HG02759 (cell line): ENCODE results near the gene LIN9.

ENCODE experiments used
- ATAC-seq: cut with Tn5 transposase; IDR thresholded peaks from one replicate; pipeline ENCODE4 v1.9.1; 2021; ENCODE audit warnings: mild to moderate bottlenecking, moderate library complexity; ENCODE audit not compliant: unreplicated experiment

LIN9 gene

DNA sequence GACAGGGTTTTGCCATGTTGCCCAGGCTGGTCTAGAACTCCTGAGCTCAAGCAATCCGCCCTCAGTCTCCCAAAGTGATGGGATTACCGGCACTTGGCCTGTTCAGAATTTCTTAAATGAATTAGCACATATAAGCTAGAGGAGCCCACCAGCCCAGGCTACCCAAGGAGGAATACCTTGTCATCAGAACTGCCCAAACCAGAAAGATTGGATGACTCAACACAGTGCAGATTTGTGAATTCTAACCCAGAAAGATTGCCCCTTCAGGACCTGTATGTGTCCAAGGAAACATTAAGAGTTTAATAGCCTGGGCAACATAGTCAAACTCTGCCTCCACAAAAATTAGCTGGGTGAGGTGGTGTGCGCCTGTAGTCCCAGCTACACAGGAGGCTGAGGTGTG is 14.0 kb upstream of the LIN9 start:
- no peak for ATAC-seq

- ATAC-seq: no peak
These were observed 12.0 kb upstream of the LIN9 start for GRCh38 chr1:226320930-226321329.

DNA sequence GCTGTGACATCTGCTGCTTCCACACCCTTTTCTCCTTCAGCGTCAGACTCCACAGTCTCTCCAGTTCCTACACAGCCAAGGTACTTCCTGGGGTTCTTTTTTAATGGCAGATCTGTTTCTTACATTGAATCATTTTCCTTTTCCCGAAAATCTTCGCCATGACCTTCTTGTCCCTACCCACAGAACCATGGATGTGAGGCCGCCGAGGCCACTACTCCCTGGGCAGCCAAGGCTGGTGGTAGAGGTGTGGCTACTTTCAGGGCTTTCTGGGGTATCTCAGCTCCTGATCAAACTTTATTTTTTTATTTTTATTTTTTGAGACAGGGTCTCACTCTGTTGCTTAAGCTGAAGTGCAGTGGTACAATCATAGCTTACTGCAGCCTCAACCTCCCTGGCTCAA is 9.5 kb upstream of the LIN9 start:
- ATAC-seq: no peak

- ATAC-seq: no peak
These were observed 5.1 kb upstream of the LIN9 start for GRCh38 chr1:226314055-226314454.

- ATAC-seq: no peak
These were observed 3.1 kb upstream of the LIN9 start for GRCh38 chr1:226312065-226312464.

GRCh38 chr1:226311376-226311775 is 2.4 kb upstream of the LIN9 start:
- no peak for ATAC-seq

DNA sequence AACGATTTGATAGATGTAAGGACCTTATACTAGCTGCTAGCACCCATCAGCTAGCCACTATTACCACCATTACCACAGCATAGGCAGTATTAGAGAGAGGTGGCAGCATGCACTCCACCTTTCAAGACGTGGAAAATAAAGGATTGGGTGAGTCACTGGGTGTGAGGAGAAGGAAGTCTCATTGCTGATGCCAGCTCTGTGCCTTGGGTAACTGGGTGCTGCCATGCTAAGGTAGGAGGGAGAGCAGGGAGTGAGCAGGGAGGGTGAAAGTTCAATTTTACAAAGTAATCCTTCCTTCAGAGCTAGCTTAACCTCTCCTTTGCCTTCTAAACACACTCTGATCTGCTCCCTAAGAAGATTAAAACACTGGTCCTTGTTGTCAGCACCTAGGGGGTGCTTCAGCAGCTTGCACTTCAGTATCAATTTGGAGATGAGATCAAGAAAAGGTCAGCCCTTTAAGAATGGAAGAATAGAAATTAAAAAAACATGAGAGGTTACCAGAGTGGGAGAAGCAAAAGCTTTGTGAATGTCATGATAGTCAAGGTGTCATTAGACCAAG is 1.8 kb upstream of the LIN9 start:
- no peak for ATAC-seq

DNA sequence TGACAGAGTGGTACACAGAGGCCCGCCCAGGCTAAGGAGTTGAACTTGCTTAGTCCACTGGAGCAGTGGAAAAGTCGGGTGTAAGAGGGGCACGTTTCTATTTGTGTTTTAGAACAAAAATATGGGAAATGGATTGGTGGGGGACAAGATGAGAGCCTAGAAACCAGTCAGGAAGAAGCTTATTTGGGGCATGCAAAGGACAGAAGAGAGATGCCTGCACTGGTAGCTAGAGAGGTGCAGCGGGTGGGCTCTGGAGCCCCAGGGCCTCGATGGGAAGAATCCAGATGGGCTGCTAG is 1.2 kb upstream of the LIN9 start:
- ATAC-seq: no peak

DNA sequence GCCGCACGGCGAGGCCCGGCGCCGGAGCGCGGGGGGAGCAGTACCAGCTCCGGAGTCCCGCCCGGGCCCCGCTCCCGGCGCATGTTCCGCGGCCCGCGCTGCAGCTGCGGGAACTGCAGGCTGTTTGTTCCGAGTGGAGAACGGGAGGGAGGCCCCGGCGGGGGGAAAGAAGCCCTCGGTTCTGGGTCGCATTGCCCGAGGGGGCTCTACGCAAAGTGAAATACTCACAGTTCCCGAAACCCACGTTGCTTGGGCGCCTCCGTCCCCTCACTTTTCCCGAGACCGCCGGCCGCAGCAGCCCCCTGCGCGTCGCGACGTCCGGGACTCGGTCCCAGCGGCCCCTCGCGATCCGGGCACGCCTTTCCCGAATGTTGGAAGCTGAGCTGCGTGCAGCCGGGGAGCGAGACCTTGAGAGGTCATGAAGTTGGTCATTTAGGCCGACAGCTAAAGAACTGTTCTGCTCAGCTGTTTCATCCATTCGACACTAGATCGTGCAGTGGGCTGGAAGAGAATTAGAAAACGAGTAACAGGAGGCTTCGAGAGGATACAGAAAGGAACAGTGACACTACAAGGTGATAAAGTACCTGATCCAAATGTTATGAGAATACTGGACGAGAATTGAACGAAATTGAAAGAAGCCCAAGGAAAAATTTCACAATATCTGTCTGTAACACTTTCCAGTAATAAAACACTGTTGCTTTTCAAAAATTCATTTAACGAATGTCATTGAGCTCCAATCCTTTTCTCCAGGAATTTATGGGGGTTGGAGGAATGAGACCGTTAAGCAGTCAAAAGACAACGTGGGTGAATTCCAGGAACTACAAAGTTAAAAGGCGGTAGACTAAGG is 657 bp upstream of the LIN9 start:
- peak; percentile 24 for ATAC-seq

- peak; percentile 18 for ATAC-seq
These were observed 720 bp downstream of the LIN9 start for GRCh38 chr1:226308166-226308722.

GRCh38 chr1:226306425-226306824 is 2.5 kb downstream of the LIN9 start:
- ATAC-seq: no peak

DNA sequence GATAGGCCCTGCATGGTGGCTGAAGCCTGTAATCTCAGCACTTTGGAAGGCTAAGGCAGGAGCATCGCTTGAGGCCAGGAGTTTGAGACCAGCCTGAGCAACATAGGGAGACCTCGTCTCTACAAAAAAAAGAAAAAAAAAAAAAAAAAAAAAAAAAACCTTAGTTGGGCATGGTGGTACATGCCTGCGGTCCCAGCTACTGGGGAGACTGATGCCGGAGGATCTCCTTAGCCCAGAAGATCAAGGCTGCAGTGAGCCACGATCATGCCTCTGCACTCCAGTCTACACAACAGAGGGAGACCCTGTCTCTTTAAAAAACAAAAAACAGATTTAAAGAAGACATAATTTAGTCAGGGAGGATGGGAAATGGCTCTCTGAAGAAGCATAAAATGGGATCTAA is 3.8 kb downstream of the LIN9 start:
- ATAC-seq: no peak

DNA sequence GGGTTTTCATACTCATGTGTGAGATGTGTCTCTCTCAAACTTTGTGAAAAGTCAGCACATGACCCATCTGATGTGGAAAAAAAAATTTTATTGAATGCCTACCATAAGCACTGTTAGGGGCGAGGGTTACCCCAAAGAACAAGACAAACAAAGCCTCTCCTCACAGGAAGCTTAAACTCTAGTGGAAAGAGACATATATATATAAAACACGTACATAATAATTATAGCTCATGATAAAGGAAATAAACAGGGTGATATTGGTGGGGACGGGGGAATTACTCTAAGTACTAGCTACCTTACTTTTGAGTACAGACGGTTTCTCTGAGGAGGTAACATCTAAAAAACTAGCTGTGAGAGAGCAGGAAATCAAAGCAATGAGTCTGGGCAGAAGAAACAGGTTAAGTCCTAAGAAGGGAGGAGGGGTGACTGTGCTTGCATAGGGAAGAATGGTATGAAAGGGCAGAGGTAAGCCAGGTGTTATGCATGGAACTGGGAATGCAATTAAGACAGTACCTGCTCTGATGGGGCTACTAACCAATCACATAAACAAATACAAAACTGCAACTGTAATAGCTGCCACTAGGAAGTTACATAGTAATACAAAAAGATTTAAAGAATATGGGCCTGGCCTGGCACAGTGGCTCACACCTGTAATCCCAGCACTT is 4.5 kb downstream of the LIN9 start:
- ATAC-seq: no peak

DNA sequence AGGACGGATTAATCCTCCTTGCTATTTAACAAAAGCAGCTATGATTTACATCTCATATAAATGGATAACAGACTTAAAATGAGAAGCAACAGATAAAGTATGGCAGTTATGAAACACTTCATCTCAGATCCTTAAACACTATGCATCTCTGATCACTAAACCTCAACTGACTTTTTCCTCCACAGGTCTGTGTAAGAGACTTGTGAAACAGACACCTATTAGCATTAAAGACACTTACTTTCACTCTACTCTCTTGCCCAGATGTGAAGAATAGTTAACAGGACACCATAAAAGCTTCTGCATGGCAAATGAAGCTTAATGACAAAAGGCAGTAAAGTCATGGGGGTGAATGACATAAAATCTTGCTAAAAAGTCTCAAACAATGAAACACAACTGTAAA is 6.2 kb downstream of the LIN9 start:
- ATAC-seq: no peak

GRCh38 chr1:226296911-226297310 is 12.1 kb downstream of the LIN9 start:
- no peak for ATAC-seq

- no peak for ATAC-seq
These were observed 15.4 kb downstream of the LIN9 start for GRCh38 chr1:226293553-226293920.

DNA sequence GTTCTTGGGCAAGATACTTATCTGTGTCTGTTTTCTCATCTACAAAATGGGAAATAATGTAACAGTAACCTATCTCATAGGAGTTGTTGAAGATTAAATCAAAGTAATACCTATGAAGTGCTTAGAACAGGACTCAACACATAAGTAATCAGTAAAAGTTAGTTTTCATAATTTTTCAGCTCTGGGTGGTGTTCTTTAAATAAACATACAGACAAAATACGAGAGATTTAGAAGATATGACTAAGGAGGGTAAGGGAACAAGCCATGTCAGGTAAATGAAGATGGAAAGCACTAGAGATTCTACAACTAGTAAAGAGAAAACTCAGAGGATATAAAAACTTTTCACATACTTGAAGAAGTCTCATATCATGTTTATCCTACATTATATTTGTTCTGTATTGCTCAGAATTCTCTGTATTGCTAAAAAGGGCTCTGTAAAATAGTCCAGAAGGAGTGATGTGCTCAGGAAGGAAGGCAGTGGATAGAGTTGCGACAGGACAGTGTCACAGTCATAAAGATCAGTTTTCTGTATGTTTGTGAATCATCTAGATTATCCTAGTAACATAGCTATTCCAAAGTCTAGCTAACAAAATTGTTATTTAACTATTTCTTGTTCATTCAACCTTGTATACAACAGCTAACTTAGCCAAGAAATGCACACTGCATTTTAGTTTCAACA is 16.0 kb downstream of the LIN9 start:
- ATAC-seq: no peak

DNA sequence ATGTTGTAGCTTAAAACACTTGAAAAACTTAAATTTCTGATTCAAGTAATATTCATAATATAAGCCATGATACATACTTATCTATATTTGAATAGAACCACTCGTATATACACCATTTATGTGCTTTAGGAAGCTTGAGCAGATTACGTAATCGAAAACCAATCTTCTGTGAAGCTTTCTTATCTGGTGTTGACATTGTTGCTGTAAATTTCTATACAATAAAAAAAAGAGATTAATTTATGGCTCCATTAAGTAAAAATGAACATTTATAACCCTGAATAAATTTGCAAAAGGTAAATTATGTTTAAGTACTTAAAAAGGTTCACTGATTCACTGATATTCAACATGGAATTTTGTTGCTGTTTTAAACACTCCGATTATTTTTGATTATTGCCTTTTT is 21.4 kb downstream of the LIN9 start:
- no peak for ATAC-seq

DNA sequence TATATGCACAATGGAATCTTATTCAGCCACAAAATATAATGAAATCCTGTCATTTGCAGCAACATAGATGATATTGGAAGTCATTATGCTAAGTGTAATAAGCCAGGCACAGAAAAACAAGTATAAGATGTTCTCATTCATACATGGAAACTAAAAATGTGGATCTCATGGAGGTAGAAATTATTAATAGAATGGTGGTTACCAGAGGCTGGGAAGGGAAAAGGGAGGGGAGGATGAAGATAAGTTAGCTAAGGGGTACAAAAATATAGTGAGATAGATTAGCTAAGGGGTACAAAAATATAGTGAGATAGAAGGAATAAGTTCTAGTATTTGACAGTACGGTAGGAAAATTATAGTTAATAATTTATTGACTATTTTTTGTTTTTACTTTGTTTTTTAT is 27.9 kb downstream of the LIN9 start:
- ATAC-seq: no peak

DNA sequence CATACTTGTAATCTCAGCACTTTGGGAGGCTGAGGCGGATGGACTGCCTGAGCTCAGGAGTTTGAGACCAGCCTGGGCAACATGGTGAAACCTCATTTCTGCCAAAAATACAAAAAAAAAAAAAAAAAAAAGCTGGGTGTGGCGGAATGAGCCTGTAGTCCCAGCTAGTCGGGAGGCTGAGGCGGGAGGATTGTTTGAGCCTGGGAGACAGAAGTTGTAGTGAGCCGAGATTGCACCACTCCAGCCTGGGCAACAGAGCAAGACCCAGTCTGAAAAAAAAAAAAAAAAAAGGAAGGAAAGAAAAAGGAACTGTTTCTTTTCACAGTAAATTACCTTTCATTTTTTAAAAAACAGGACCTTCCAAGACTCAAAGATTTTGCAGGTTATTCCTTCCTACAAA is 29.5 kb downstream of the LIN9 start:
- ATAC-seq: no peak

GRCh38 chr1:226277897-226278296 is 31.1 kb downstream of the LIN9 start:
- no peak for ATAC-seq

GRCh38 chr1:226276987-226277386 is 32.0 kb downstream of the LIN9 start:
- no peak for ATAC-seq
